C4-2B (cell line): Measurements from ENCODE around the gene NDRG4.
A peak's percentile ranks its signal among the peaks of the same experiment; 100 is the strongest.

Source experiments
- H3K27ac ChIP-seq: fragments of 450-650 bp; 2 replicates; pipeline ENCODE4 v1.5.1; 2017
- ZFX ChIP-seq: fragments of 450-650 bp; IDR thresholded peaks from 2 replicates; pipeline ENCODE4 v1.6.1; 2017
- TF ChIP-seq, protein P1 (sequence below): fragments of 450-650 bp; conservative IDR thresholded peaks from 2 replicates; pipeline ENCODE4 v1.5.1; 2017; ENCODE audit warnings: mild to moderate bottlenecking

Gene NDRG4

DNA sequence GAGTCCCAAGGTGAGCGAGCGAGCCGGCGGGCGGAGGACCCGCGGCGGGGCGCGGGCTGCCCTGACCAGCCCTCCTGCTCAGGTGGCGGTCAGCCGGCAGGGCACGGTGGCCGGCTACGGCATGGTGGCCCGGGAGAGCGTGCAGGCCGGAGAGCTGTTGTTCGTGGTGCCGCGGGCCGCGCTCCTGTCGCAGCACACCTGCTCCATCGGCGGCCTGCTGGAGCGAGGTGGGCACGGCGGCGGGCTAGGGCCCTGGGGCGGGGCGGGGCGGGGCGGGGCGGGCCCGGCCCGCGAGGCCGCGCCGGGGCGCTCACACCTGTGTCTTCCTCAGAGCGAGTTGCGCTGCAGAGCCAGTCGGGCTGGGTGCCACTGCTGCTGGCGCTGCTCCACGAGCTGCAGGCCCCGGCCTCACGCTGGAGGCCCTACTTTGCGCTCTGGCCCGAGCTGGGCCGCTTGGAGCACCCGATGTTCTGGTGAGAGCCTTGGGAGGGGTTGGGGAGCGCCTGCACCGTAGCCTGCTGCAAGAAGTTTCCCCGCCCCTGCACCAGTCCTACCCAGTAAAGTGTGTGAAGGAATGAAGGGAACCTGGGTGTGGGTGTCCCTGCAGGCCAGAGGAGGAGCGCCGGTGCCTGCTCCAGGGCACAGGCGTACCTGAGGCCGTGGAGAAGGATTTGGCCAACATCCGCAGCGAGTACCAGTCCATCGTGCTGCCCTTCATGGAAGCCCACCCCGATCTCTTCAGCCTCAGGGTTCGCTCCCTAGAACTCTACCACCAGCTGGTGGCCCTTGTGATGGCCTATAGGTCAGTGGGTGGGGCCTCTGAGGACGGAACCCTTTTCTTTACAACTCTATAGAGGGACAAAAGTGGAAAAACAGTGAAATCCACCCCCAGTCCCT is 16.2 kb downstream of the NDRG4 start:
- peak; percentile 59 for TF ChIP-seq ZFX
- TF ChIP-seq, protein P1, sequence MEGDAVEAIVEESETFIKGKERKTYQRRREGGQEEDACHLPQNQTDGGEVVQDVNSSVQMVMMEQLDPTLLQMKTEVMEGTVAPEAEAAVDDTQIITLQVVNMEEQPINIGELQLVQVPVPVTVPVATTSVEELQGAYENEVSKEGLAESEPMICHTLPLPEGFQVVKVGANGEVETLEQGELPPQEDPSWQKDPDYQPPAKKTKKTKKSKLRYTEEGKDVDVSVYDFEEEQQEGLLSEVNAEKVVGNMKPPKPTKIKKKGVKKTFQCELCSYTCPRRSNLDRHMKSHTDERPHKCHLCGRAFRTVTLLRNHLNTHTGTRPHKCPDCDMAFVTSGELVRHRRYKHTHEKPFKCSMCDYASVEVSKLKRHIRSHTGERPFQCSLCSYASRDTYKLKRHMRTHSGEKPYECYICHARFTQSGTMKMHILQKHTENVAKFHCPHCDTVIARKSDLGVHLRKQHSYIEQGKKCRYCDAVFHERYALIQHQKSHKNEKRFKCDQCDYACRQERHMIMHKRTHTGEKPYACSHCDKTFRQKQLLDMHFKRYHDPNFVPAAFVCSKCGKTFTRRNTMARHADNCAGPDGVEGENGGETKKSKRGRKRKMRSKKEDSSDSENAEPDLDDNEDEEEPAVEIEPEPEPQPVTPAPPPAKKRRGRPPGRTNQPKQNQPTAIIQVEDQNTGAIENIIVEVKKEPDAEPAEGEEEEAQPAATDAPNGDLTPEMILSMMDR: peak; percentile 29
- peak overlapping the region; percentile 92 for H3K27ac ChIP-seq

DNA sequence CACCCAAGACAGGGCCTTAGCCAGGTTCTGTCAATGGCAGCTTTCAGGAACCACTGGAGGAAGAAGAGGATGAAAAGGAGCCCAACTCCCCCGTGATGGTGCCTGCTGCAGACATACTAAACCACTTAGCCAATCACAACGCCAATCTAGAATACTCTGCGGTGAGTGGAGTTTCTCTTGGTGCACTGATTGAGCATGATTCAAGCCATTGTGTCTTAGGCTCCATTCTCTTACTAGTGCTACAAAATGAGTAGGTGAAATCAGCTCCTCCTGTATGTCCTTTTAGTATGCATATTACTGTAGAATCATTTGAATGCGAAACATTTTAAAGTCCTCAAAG is 16.8 kb downstream of the NDRG4 start:
- peak overlapping the region; percentile 92 for H3K27ac ChIP-seq
- TF ChIP-seq, protein P1: no peak
- TF ChIP-seq ZFX: no peak

DNA sequence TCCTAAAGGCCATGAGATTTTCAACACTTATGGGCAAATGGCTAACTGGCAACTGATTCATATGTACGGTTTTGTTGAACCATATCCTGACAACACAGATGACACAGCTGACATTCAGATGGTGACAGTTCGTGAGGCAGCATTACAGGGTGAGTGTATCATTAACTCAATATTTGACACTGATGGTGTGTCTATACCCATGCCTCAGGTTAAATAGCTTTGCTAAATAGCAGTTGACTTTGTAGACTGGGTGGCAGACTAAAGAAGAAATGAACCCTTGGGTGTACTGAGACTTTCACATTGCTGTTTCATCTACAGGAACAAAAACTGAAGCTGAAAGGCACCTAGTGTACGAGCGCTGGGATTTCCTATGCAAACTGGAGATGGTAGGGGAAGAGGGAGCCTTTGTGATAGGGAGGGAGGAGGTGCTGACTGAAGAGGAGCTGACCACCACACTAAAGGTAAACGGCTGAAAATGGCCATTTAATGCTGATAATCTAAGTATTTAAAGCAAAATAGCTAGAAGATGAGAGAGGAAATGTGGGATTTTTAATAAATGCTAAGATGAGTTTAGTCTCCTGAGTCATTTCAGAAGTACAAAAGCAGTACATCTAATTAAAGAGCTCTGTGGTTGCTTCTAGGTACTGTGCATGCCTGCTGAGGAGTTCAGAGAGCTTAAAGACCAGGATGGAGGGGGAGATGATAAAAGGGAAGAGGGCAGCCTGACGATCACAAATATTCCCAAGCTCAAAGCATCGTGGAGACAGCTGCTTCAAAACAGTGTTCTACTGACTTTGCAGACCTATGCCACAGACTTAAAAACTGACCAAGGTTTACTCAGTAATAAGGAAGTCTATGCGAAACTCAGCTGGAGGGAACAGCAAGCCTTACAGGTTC is 18.4 kb downstream of the NDRG4 start:
- no peak for TF ChIP-seq ZFX
- TF ChIP-seq, protein P1: no peak
- no peak overlapping the region for H3K27ac ChIP-seq

DNA sequence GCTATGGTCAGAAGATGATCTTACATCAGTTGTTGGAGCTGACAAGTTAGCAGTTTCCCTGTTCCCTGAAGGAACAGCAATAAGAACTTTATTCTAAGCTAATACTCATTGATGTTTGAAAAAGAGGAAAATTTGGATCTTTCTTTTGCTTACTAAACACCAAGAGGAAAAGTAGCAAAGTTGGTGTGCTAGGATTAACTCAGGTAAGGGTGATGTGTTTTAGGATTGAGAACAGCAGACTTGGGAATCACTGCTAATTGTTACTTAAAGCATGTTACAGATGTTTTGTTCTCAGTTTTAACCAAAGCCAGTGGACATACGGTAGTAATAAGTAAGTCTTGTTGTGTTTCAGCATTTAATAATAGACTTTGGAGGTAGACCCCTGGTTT is 19.0 kb downstream of the NDRG4 start:
- H3K27ac ChIP-seq: no peak overlapping the region
- TF ChIP-seq, protein P1: no peak
- TF ChIP-seq ZFX: no peak

DNA sequence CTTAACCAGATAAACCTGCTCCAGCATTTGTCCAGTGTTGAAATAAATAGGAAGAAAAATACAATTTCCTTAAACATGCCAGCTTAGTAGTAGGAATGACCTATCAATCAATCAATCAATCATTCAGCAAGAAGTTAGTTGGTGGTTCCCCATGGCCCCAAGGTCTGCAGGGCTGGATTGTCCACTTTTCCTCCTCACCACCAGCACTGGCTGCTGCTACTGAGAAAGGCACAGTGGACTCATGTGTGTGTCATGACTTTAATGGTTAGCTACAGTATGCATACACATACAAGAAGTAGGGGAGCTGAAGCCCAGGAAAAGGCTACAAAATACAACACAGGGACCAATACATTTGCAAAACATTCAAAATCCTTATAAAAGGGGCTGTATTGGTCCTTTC is 19.8 kb downstream of the NDRG4 start:
- H3K27ac ChIP-seq: no peak overlapping the region
- TF ChIP-seq ZFX: no peak
- TF ChIP-seq, protein P1: no peak

DNA sequence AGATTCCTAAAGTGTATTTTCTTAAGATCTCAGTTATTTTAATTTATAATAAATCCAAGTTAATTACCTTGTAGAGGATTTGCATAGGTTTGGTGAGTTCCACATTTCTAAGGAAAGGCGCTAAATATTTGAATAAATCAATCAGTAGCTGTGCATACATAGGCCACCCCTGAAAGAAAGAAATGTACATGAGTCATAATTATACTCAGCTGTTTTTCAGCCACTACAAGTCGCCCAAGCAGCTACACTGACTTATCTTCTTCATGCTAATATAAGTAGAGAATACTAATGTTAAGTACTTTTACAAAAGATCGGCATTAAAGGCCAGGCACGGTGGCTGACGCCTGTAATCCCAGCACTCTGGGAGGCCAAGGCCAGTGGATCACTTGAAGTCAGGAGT is 30.2 kb downstream of the NDRG4 start:
- no peak for TF ChIP-seq ZFX
- TF ChIP-seq, protein P1: no peak
- H3K27ac ChIP-seq: no peak overlapping the region

DNA sequence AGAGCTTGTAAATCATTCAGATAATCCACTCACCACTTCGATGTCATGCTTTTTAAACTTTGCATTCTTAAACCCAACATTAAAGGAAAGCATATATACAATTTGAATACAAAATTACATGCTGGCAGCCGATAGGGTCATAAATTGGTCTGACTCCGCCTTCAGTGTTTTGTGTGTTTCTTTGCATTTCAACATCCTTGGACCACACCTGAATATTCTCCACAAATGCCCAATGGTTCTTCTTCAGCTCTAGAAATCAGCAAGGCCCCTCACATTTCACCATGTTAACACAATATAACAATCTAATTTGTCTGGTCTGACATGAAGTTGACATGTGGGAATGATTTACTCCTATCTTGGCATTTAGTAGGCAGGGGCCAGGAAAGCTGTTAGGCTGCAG is 32.5 kb downstream of the NDRG4 start:
- no peak overlapping the region for H3K27ac ChIP-seq
- no peak for TF ChIP-seq ZFX
- TF ChIP-seq, protein P1: no peak
